ENCODE results near the gene WDR33. TPM values are rescaled to one million over a fixed set of nuclear protein-coding genes. Genes with fewer than 3 reads are reported as not detected.

Gene WDR33
- total and polyA plus RNA-seq, 2 of the 4 experiments (the other 2 are of a cell fraction): 19.6 to 41.2 TPM

DNA sequence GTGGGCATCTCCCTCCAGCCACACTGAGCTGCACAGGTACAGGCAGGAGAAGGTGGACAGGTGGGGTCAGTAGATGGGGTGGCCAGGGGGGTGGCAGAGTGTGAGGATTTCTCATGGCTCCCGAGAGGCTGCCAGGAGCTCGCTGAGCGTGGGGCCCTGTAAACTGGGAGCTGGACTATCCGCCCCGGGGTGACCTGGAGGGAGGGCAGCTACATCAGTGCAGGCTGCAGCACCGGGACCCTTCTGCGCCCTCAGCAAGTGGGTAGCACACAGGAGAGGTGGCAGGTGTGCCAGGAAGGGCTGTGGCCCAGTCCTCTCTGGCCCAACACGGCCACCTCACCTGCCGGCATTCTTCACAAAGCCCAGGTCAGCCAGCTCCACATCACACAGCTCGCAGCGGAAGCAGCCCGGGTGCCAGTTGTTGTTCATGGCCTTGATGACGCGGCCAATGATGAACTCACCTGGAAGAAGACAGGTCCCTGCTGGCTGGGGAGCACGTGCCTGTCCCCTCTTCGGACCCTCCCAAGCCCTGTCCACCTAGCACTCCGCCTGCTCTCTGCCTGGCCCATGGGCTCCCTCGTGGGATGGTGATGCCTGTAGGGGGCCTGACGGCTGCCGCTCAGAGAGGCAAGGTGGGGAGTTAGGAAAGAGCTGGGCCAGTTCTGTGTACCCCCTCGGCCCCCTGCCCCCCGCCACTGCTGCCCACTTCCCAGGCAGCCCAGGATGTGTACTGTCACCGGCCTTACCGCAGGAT lies 156.7 kb downstream of the WDR33 start:
- H2AFZ ChIP-seq (replicated peaks; ENCODE audit: low read length, poor library complexity): no peak overlapping the region
- 0 out of 2 replicates have a peak, but pooled peaks cover 5% of the 10 kb centered on the region for H3K9me1 ChIP-seq (ENCODE audit: insufficient read depth, low read length)
- H3K79me1 ChIP-seq (ENCODE audit: low read depth in 1 of 2, low read length in 2 of 2): peaks cover 6 to 25% of the 10 kb centered on the region in 2 experiments
- no peak overlapping the region for H2AK5ac ChIP-seq (ENCODE audit: low read depth, low read length)
- no peak overlapping the region for H3K4ac ChIP-seq (ENCODE audit: low read depth, low read length)
- POLR2A ChIA-PET (ENCODE audit: unreplicated experiment): no interaction called here
- no peak overlapping the region for H2BK120ac ChIP-seq (ENCODE audit: low read depth, low read length)
- in situ Hi-C loops (cut with MboI; ENCODE audit: low sequenced_read_pairs) (no loop called here), dilution Hi-C loops (cut with HindIII; ENCODE audit: low sequenced_read_pairs, unreplicated experiment) (no loop called here), intact Hi-C loops (cut with micrococcal nuclease) (no loop called here)
- no peak overlapping the region for H4K8ac ChIP-seq (ENCODE audit: low read depth in 2 of 2, low read length in 2 of 2)
- H2BK15ac ChIP-seq (ENCODE audit: low read depth, low read length): no peak overlapping the region
- peaks cover 18% of the 10 kb centered on the region for H3K36me3 ChIP-seq (ENCODE audit: control insufficient read depth, insufficient read depth, low read length)
- H3K27ac ChIP-seq (ENCODE audit: insufficient read depth, low read length): no peak overlapping the region
- no peak overlapping the region for H4K91ac ChIP-seq (ENCODE audit: insufficient read depth, low read depth, low read length)
- H3K9ac ChIP-seq (ENCODE audit: low read depth, low read length): no peak overlapping the region
- H3K4me3 ChIP-seq (ENCODE audit: insufficient read depth, low read depth, low read length): no peak overlapping the region
- no peak overlapping the region for H3K18ac ChIP-seq (ENCODE audit: low read depth, low read length)
- no peak overlapping the region for H3K14ac ChIP-seq (replicated peaks; ENCODE audit: low read depth, low read length)
- H2BK5ac ChIP-seq (ENCODE audit: low read depth, low read length, poor library complexity, severe bottlenecking): no peak overlapping the region
- H2AK9ac ChIP-seq (replicated peaks; ENCODE audit: low read depth, low read length, poor library complexity): no peak overlapping the region
- no peak overlapping the region for H4K5ac ChIP-seq (ENCODE audit: low read depth, low read length)
- no peaks in the 10 kb centered on the region; the same call in 1 of the 2 replicates for H3K4me1 ChIP-seq (ENCODE audit: control insufficient read depth, insufficient read depth, low read length)
- H3K9me3 ChIP-seq (ENCODE audit: control insufficient read depth, insufficient read depth, low read length): no peaks in the 10 kb centered on the region
- CTCF ChIA-PET: no interaction called here
- H3K23ac ChIP-seq (ENCODE audit: low read depth, low read length): no peak overlapping the region
- no peak for ATAC-seq (ENCODE audit: low read depth)
- no peaks in the 10 kb centered on the region for H3K27me3 ChIP-seq (ENCODE audit: control insufficient read depth, insufficient read depth, low read length)
- TF ChIP-seq, protein P1, sequence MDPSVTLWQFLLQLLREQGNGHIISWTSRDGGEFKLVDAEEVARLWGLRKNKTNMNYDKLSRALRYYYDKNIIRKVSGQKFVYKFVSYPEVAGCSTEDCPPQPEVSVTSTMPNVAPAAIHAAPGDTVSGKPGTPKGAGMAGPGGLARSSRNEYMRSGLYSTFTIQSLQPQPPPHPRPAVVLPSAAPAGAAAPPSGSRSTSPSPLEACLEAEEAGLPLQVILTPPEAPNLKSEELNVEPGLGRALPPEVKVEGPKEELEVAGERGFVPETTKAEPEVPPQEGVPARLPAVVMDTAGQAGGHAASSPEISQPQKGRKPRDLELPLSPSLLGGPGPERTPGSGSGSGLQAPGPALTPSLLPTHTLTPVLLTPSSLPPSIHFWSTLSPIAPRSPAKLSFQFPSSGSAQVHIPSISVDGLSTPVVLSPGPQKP (IDR thresholded peaks at IDR 0.05; ENCODE audit: borderline replicate concordance, low read depth, low read length): no peak
- TF ChIP-seq MXI1 (IDR thresholded peaks at IDR 0.05; ENCODE audit: borderline replicate concordance, low read depth, low read length) (no peak), MAFK (IDR thresholded peaks at IDR 0.05; ENCODE audit: low read depth, low read length) (no peak), RAD21 (IDR thresholded peaks at IDR 0.05; ENCODE audit: low read length) (no peak), BHLHE40 (IDR thresholded peaks at IDR 0.05; ENCODE audit: low read depth, low read length) (no peak), RFX5 (IDR thresholded peaks at IDR 0.05; ENCODE audit: low read depth, low read length) (no peak), SMC3 (IDR thresholded peaks at IDR 0.05; ENCODE audit: low read depth, low read length) (no peak), FOS (IDR thresholded peaks at IDR 0.05; ENCODE audit: low read depth, low read length) (no peak), CHD1 (IDR thresholded peaks at IDR 0.05; ENCODE audit: low read depth, low read length) (no peak), POLR2A (IDR thresholded peaks at IDR 0.05; ENCODE audit: low read depth, low read length) (no peak), MAZ (IDR thresholded peaks at IDR 0.05; ENCODE audit: borderline replicate concordance, low read depth, low read length) (no peak), RCOR1 (IDR thresholded peaks at IDR 0.05; ENCODE audit: insufficient replicate concordance, low read length) (no peak)
- TF ChIP-seq, protein P2, sequence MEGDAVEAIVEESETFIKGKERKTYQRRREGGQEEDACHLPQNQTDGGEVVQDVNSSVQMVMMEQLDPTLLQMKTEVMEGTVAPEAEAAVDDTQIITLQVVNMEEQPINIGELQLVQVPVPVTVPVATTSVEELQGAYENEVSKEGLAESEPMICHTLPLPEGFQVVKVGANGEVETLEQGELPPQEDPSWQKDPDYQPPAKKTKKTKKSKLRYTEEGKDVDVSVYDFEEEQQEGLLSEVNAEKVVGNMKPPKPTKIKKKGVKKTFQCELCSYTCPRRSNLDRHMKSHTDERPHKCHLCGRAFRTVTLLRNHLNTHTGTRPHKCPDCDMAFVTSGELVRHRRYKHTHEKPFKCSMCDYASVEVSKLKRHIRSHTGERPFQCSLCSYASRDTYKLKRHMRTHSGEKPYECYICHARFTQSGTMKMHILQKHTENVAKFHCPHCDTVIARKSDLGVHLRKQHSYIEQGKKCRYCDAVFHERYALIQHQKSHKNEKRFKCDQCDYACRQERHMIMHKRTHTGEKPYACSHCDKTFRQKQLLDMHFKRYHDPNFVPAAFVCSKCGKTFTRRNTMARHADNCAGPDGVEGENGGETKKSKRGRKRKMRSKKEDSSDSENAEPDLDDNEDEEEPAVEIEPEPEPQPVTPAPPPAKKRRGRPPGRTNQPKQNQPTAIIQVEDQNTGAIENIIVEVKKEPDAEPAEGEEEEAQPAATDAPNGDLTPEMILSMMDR (conservative IDR thresholded peaks at IDR 0.05; ENCODE audit: low read depth, low read length): no peak
- BruUV-seq (replicated peaks): no TSS peak
- H3K56ac ChIP-seq (ENCODE audit: extremely low read depth, insufficient read depth, low read length): no peak overlapping the region
- H3K4me2 ChIP-seq (ENCODE audit: low read depth, low read length): no peak overlapping the region
- no peak overlapping the region for H2BK20ac ChIP-seq (ENCODE audit: low read depth, low read length)
- DNase-seq: no peak
- H4K20me1 ChIP-seq (ENCODE audit: insufficient read depth, low read length): peaks cover 30% of the 10 kb centered on the region
- WGBS, 2 experiments (ENCODE audit: extremely low coverage in 2 of 2, insufficient read length in 1 of 2): 88% methylated on average over 16 of the region's 24 CpGs; no CpG with 5 or more reads in 1 of the 2 experiments
